ENCODE measurements around the gene MLF2. TPM values are rescaled to one million over a fixed set of nuclear protein-coding genes. Genes with fewer than 3 reads are reported as not detected.

MLF2 gene
- total and polyA plus RNA-seq, 2 of the 13 experiments (the other 11 are each of a cell fraction or from before 2014, with no cell fraction given) = 88.1 to 167 TPM

GRCh38 chr12:6792522-6793201, 39.7 kb upstream of the MLF2 start (continued):
- no peak for TF ChIP-seq ZBTB37 (CRISPR knock-in tag; IDR thresholded peaks at IDR 0.05)
- TF ChIP-seq TCF7 (IDR thresholded peaks at IDR 0.05; ENCODE audit: low read depth) = peak; percentile 94
- TF ChIP-seq PATZ1 (CRISPR knock-in tag; IDR thresholded peaks at IDR 0.05) = peak; percentile 80
- TF ChIP-seq, protein P1, sequence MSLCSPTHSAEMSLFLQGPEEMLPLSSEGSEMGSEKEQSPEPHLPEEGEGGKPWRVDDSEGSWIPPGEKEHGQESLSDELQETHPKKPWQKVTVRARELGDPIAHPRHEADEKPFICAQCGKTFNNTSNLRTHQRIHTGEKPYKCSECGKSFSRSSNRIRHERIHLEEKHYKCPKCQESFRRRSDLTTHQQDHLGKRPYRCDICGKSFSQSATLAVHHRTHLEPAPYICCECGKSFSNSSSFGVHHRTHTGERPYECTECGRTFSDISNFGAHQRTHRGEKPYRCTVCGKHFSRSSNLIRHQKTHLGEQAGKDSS (CRISPR knock-in tag; IDR thresholded peaks at IDR 0.05; ENCODE audit: borderline replicate concordance, low read depth) = 0 out of 2 replicates have a peak, but pooled peaks have one; percentile 27
- no peak for TF ChIP-seq NPAS2 (CRISPR knock-in tag; IDR thresholded peaks at IDR 0.05; ENCODE audit: borderline replicate concordance)
- TF ChIP-seq, protein P2, sequence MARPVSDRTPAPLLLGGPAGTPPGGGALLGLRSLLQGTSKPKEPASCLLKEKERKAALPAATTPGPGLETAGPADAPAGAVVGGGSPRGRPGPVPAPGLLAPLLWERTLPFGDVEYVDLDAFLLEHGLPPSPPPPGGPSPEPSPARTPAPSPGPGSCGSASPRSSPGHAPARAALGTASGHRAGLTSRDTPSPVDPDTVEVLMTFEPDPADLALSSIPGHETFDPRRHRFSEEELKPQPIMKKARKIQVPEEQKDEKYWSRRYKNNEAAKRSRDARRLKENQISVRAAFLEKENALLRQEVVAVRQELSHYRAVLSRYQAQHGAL (CRISPR knock-in tag; IDR thresholded peaks at IDR 0.05; ENCODE audit: not compliant biosample characterization) = no peak
- TF ChIP-seq KDM5B (CRISPR knock-in tag; IDR thresholded peaks at IDR 0.05; ENCODE audit: borderline replicate concordance) = peak; percentile 59; the same call in 1 of the 2 replicates
- TF ChIP-seq ARHGAP35 (CRISPR knock-in tag; IDR thresholded peaks at IDR 0.05; ENCODE audit: borderline replicate concordance) = peak; percentile 41; the same call in 1 of the 2 replicates
- TF ChIP-seq ZNF790 (CRISPR knock-in tag; IDR thresholded peaks at IDR 0.05; ENCODE audit: borderline replicate concordance) = no peak
- TF ChIP-seq POLR2G (IDR thresholded peaks at IDR 0.05; ENCODE audit: low read depth, low read length) = peak; percentile 72
- TF ChIP-seq RARA (CRISPR knock-in tag; IDR thresholded peaks at IDR 0.05) = peak; percentile 84
- TF ChIP-seq, protein P3, sequence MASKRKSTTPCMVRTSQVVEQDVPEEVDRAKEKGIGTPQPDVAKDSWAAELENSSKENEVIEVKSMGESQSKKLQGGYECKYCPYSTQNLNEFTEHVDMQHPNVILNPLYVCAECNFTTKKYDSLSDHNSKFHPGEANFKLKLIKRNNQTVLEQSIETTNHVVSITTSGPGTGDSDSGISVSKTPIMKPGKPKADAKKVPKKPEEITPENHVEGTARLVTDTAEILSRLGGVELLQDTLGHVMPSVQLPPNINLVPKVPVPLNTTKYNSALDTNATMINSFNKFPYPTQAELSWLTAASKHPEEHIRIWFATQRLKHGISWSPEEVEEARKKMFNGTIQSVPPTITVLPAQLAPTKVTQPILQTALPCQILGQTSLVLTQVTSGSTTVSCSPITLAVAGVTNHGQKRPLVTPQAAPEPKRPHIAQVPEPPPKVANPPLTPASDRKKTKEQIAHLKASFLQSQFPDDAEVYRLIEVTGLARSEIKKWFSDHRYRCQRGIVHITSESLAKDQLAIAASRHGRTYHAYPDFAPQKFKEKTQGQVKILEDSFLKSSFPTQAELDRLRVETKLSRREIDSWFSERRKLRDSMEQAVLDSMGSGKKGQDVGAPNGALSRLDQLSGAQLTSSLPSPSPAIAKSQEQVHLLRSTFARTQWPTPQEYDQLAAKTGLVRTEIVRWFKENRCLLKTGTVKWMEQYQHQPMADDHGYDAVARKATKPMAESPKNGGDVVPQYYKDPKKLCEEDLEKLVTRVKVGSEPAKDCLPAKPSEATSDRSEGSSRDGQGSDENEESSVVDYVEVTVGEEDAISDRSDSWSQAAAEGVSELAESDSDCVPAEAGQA (IDR thresholded peaks at IDR 0.05; ENCODE audit: low read depth) = no peak
- TF ChIP-seq, protein P3 (CRISPR knock-in tag; IDR thresholded peaks at IDR 0.05; ENCODE audit: borderline replicate concordance) = no peak
- TF ChIP-seq, protein P4, sequence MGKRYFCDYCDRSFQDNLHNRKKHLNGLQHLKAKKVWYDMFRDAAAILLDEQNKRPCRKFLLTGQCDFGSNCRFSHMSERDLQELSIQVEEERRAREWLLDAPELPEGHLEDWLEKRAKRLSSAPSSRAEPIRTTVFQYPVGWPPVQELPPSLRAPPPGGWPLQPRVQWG (CRISPR knock-in tag; IDR thresholded peaks at IDR 0.05; ENCODE audit: borderline replicate concordance, low read depth) = no peak
- peak; percentile 50; the same call in 1 of the 2 replicates for TF ChIP-seq TAF1 (CRISPR knock-in tag; IDR thresholded peaks at IDR 0.05)
- 0 out of 2 replicates have a peak, but pooled peaks have one; percentile 16 for TF ChIP-seq ZNF343 (CRISPR knock-in tag; IDR thresholded peaks at IDR 0.05)
